Panc1 (cell line): Measurements from ENCODE around the gene SREBF2. TPM values are rescaled to one million over a fixed set of nuclear protein-coding genes. Genes with fewer than 3 reads are reported as not detected.

Experiments used
- ATAC-seq: fragments of 200-7000 bp; cut with Tn5 transposase; 2 replicates; pipeline ENCODE4 v1.9.1; 2020; ENCODE audit warnings: mild to moderate bottlenecking, moderate library complexity
- BruUV-seq: library from RNA; stranded (reverse); fragments of 400-500 nt; replicated peaks from 2 replicates; lab custom pipeline; 2021; lab: Mats Ljungman, UMichigan
- CTCF ChIA-PET: fragments of 300-600 bp; sonication (Branson Sonifier 250); formaldehyde crosslinking; loops from one replicate; lab custom pipeline; 2022; ENCODE audit warnings: antibody characterized with exemption; lab: Charles Lee
- POLR2A ChIA-PET: fragments of 300-600 bp; sonication (Branson Sonifier 250); formaldehyde crosslinking; loops from one replicate; lab custom pipeline; 2022; ENCODE audit warnings: antibody characterized with exemption; lab: Charles Lee
- DNase-seq: peaks from one replicate; pipeline ENCODE4 v3.0.0-alpha.2; 2010; ENCODE audit warnings: low read depth, low spot score
- H3K27ac ChIP-seq: 2 replicates; pipeline ENCODE4 v1.5.1; 2011; ENCODE audit warnings: mild to moderate bottlenecking, low read length, inconsistent platforms
- H3K27me3 ChIP-seq: fragments of 200-500 bp; sonication (Bioruptor generic); 2 replicates; pipeline ENCODE4 v1.6.0; 2014; ENCODE audit warnings: low read length, inconsistent platforms; ENCODE audit not compliant: control insufficient read depth, insufficient read depth
- H3K36me3 ChIP-seq: fragments of 200-500 bp; sonication (Bioruptor generic); 2 replicates; pipeline ENCODE4 v1.5.1; 2014; ENCODE audit warnings: inconsistent platforms, mild to moderate bottlenecking, low read length, moderate library complexity; ENCODE audit not compliant: control insufficient read depth, insufficient read depth
- H3K4me1 ChIP-seq: 2 replicates; pipeline ENCODE4 v1.5.1; 2011; ENCODE audit warnings: inconsistent platforms, mild to moderate bottlenecking, low read length, moderate library complexity; ENCODE audit not compliant: control insufficient read depth, insufficient read depth
- H3K4me3 ChIP-seq, 2 experiments: 2 replicates each; pipeline ENCODE4 v1.5.1; 2011 to 2012; ENCODE audit warnings: low read depth in 2 of 2, low read length in 2 of 2, mild to moderate bottlenecking in 2 of 2, inconsistent platforms in 1 of 2, moderate library complexity in 1 of 2
- H3K9me3 ChIP-seq: fragments of 200-500 bp; sonication (Bioruptor generic); 2 replicates; pipeline ENCODE4 v1.5.1; 2014; ENCODE audit warnings: low read depth, mild to moderate bottlenecking, inconsistent platforms, low read length, moderate library complexity; ENCODE audit not compliant: control insufficient read depth, insufficient read depth
- CTCF ChIP-seq: fragments of 450-650 bp; IDR thresholded peaks from 2 replicates; pipeline ENCODE4 v1.5.1; 2017; ENCODE audit warnings: mild to moderate bottlenecking
- POLR2AphosphoS5 ChIP-seq: IDR thresholded peaks from 2 replicates; pipeline ENCODE4 v1.6.1; 2012; ENCODE audit warnings: mild to moderate bottlenecking, low read depth, low read length, moderate library complexity
- REST ChIP-seq, 2 experiments: IDR thresholded peaks; 2 replicates each; pipeline ENCODE4 v1.6.1; 2011 to 2012; ENCODE audit warnings: low read depth in 2 of 2, control low read depth in 1 of 2, low read length in 1 of 2, mild to moderate bottlenecking in 1 of 2, moderate library complexity in 1 of 2; ENCODE audit not compliant: insufficient read depth in 1 of 2
- SIN3A ChIP-seq: IDR thresholded peaks from 2 replicates; pipeline ENCODE4 v1.6.1; 2012; ENCODE audit warnings: low read depth, mild to moderate bottlenecking, low read length, moderate library complexity, borderline replicate concordance; ENCODE audit not compliant: insufficient read depth
- TCF7L2 ChIP-seq: IDR thresholded peaks from 2 replicates; pipeline ENCODE4 v1.6.1; 2011; ENCODE audit warnings: mild to moderate bottlenecking, low read depth, low read length, inconsistent platforms
- in situ Hi-C: cut with HindIII; loops from 2 replicates; pipeline ENCODE4 v1.10.0; 2016; ENCODE audit warnings: low sequenced_read_pairs, low pct_unique_long_range_greater_than_20kb
- intact Hi-C: fragments of 100-400 bp; cut with micrococcal nuclease; formaldehyde crosslinking; loops from one replicate; pipeline ENCODE4 v1.10.0; 2022; ENCODE audit not compliant: unreplicated experiment
- total RNA-seq: library from RNA; stranded (reverse); gene quantifications from one replicate; pipeline ENCODE4 v1.2.1, GENCODE V29; 2021; ENCODE audit not compliant: unreplicated experiment

The SREBF2 gene
- total RNA-seq, 1 experiment from 2014 or later: 73.0 TPM

- Histone ChIP-seq H3K9me3 (no peaks in the 10 kb centered on the region), H3K36me3 (no peaks in the 10 kb centered on the region), H3K27ac (no peak overlapping the region), H3K4me3 (no peak overlapping the region), H3K4me1 (no peaks in the 10 kb centered on the region), H3K27me3 (no peaks in the 10 kb centered on the region)
- intact Hi-C loops: no loop called here
- CTCF ChIA-PET: interaction anchor here (0.6 kb wide), 1 partner anchor 303 kb away, joined by 4 read pairs; no protein-coding TSS in a partner anchor
- POLR2A ChIA-PET: no interaction called here
- in situ Hi-C loops: no loop called here
- no peak for TF ChIP-seq TCF7L2
- no peak for TF ChIP-seq POLR2AphosphoS5
- no peak for TF ChIP-seq CTCF
- no peak for TF ChIP-seq SIN3A
- TF ChIP-seq REST (IDR thresholded peaks at IDR 0.05; ENCODE audit: insufficient read depth in 1 of 2, low read depth in 2 of 2, low read length in 1 of 2): no peak
- DNase-seq: no peak
- no peak for ATAC-seq
- BruUV-seq: no TSS peak
Observed at GRCh38 chr22:41810022-41810421, 22.9 kb upstream of the SREBF2 start.

GRCh38 chr22:41812805-41813545 lies 19.9 kb upstream of the SREBF2 start:
- TF ChIP-seq CTCF: no peak
- no peak for TF ChIP-seq POLR2AphosphoS5
- TF ChIP-seq REST (IDR thresholded peaks at IDR 0.05; ENCODE audit: insufficient read depth in 1 of 2, low read depth in 2 of 2, low read length in 1 of 2): no peak
- no peak for TF ChIP-seq TCF7L2
- no peak for TF ChIP-seq SIN3A
- Histone ChIP-seq H3K9me3 (no peaks in the 10 kb centered on the region), H3K4me3 (no peak overlapping the region), H3K27ac (no peak overlapping the region), H3K36me3 (no peaks in the 10 kb centered on the region), H3K27me3 (no peaks in the 10 kb centered on the region), H3K4me1 (no peaks in the 10 kb centered on the region)
- in situ Hi-C loops (no loop called here), intact Hi-C loops (no loop called here)
- ChIA-PET POLR2A (no interaction called here), CTCF (no interaction called here)
- BruUV-seq: no TSS peak
- DNase-seq: no peak
- no peak for ATAC-seq
